Fibroblast of lung (primary cell): ENCODE measurements around the gene DCHS2.

Source experiments
- EZH2 ChIP-seq: IDR thresholded peaks from 2 replicates; pipeline ENCODE4 v1.5.1; 2012; ENCODE audit warnings: low read length, control low read depth, mild to moderate bottlenecking; ENCODE audit errors: missing control alignments
- TF ChIP-seq, protein P1 (sequence below), 2 donors: IDR thresholded peaks in 1 of 2; conservative IDR thresholded peaks in 1 of 2; 1 replicate in 1 of 2; 2 replicates in 1 of 2; pipeline ENCODE4 v1.5.1; 2011 to 2012; ENCODE audit warnings: low read length in 2 of 2, control low read depth in 1 of 2, inconsistent platforms in 1 of 2, low read depth in 1 of 2, mild to moderate bottlenecking in 1 of 2

DNA sequence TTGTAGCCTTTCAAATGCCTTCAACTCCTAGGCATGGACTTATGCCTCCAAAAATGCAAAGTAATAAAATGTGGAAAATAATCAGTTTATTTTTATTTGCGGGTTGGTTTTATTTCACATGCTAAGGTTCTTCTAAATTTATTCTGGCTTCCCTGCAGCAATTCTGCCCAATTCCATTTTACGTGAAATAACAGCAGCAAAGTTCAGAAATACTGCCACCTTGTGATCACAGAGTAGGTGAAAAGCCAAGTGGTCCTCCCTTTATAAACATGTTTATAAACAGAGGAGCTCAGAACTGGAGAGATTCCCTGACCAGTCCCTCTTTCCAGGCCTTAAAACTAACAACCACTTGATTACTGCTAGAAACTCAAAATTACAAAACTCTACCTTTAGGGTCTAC, 14.7 kb upstream of the DCHS2 start:
- TF ChIP-seq, protein P1, sequence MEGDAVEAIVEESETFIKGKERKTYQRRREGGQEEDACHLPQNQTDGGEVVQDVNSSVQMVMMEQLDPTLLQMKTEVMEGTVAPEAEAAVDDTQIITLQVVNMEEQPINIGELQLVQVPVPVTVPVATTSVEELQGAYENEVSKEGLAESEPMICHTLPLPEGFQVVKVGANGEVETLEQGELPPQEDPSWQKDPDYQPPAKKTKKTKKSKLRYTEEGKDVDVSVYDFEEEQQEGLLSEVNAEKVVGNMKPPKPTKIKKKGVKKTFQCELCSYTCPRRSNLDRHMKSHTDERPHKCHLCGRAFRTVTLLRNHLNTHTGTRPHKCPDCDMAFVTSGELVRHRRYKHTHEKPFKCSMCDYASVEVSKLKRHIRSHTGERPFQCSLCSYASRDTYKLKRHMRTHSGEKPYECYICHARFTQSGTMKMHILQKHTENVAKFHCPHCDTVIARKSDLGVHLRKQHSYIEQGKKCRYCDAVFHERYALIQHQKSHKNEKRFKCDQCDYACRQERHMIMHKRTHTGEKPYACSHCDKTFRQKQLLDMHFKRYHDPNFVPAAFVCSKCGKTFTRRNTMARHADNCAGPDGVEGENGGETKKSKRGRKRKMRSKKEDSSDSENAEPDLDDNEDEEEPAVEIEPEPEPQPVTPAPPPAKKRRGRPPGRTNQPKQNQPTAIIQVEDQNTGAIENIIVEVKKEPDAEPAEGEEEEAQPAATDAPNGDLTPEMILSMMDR (conservative IDR thresholded peaks at IDR 0.05 in 1 of 2, IDR thresholded peaks at IDR 0.05 in 1 of 2; ENCODE audit: low read depth in 1 of 2, low read length in 2 of 2) = peak; percentile 34 to 48
- TF ChIP-seq EZH2 = no peak
